Kidney (tissue), 14 donors: ENCODE data around the gene SEMA4C. TPM values are rescaled to one million over a fixed set of nuclear protein-coding genes. Genes with fewer than 3 reads are reported as not detected.
A peak's percentile ranks its signal among the peaks of the same experiment; 100 is the strongest.
"Not testable (repeated sequence)": the region's sequence is repeated elsewhere in the genome, so short reads cannot be mapped to it uniquely, and the experiment has no call there.

Experiments
- DNase-seq, 5 donors: peaks; one replicate each; pipeline ENCODE4 v3.0.0-alpha.2; 2013 to 2020
- FAIRE-seq: peaks from 2 replicates; lab custom pipeline; 2012; peaks lifted over from hg19 to GRCh38; lab: Jason Lieb, UNC
- H3K27ac ChIP-seq, 2 donors: one replicate each; pipeline ENCODE4 v1.7.0; 2013; ENCODE audit warnings: low read depth in 2 of 2, low read length in 2 of 2, inconsistent platforms in 1 of 2
- H3K27me3 ChIP-seq: one replicate; pipeline ENCODE4 v1.7.1; 2013; ENCODE audit warnings: low read length, inconsistent platforms; ENCODE audit not compliant: control insufficient read depth, insufficient read depth
- H3K36me3 ChIP-seq, 3 donors: one replicate each; pipeline versions ENCODE4 v1.7.0 to v1.7.1; 2013; ENCODE audit warnings: low read length in 3 of 3, control low read depth in 1 of 3, inconsistent platforms in 1 of 3; ENCODE audit not compliant: insufficient read depth in 3 of 3, control insufficient read depth in 2 of 3
- H3K4me1 ChIP-seq, 3 donors: one replicate each; pipeline versions ENCODE4 v1.7.0 to v1.7.1; 2013; ENCODE audit warnings: low read length in 3 of 3, inconsistent platforms in 1 of 3, low read depth in 1 of 3; ENCODE audit not compliant: control insufficient read depth in 2 of 3, insufficient read depth in 2 of 3
- H3K4me3 ChIP-seq, 3 donors: one replicate each; pipeline versions ENCODE4 v1.7.0 to v1.8.1; 2013; ENCODE audit warnings: low read length in 3 of 3, control low read depth in 1 of 3, inconsistent platforms in 1 of 3
- H3K9ac ChIP-seq, 3 donors: one replicate each; pipeline versions ENCODE4 v1.7.0 to v1.7.1; 2013; ENCODE audit warnings: low read length in 3 of 3, control low read depth in 1 of 3, inconsistent platforms in 1 of 3
- H3K9me3 ChIP-seq, 3 donors: one replicate each; pipeline versions ENCODE4 v1.7.0 to v1.7.1; 2013; ENCODE audit warnings: low read length in 3 of 3, control low read depth in 1 of 3, inconsistent platforms in 1 of 3; ENCODE audit not compliant: control insufficient read depth in 2 of 3, insufficient read depth in 1 of 3
- CTCF ChIP-seq: IDR thresholded peaks from 3 replicates; pipeline ENCODE4 v1.5.1; 2012; ENCODE audit warnings: mild to moderate bottlenecking, moderate library complexity, borderline replicate concordance; ENCODE audit not compliant: insufficient read depth; ENCODE audit errors: extremely low read depth
- intact Hi-C: fragments of 100-400 bp; cut with DNase I; formaldehyde crosslinking; loops from one replicate; pipeline ENCODE4 v1.11.1; 2022
- polyA plus RNA-seq: library from polyadenylated mRNA; stranded (reverse); fragments of 350-450 nt; fragmentation: Illumina TruSeq; extraction: RNeasy Lipid Tissue Mini Kit (QIAGEN cat#74804); gene quantifications from one replicate; pipeline ENCODE4 v1.2.3, GENCODE V29; 2014; ENCODE audit warnings: low read depth, low replicate concordance; ENCODE audit not compliant: insufficient read depth
- total RNA-seq: library from RNA; stranded (reverse); fragmentation: NEBNext Ultra II Directional; extraction: Animal tissue kit (Norgen Biotek cat#: 25700); gene quantifications from one replicate; pipeline ENCODE4 v1.2.1, GENCODE V29; 2021
- donor health status: control.
- donor health status: control.
- donor health status: control.
- donor health status: control.
- donor health status: control.
- donor health status: DM: yes; HTN: yes; CAD: no.
- donor health status: Normal renal cell carcinoma (clear cell type).

SEMA4C gene
- total and polyA plus RNA-seq, 2 donors from 2014 or later: 11.1 to 44.6 TPM

GRCh38 chr2:96865654-96866053 lies 4.2 kb downstream of the SEMA4C start:
- Histone ChIP-seq H3K4me3 (no peak overlapping the region), H3K9me3 (no peaks in the 10 kb centered on the region), H3K9ac (no peak overlapping the region), H3K27ac (no peak overlapping the region), H3K4me1 (peaks cover 0 to 14% (median 0%) of the 10 kb centered on the region in 3 donors), H3K36me3 (peaks cover 8 to 22% (median 18%) of the 10 kb centered on the region in 3 donors), H3K27me3 (no peaks in the 10 kb centered on the region)
- TF ChIP-seq CTCF: no peak
- intact Hi-C loops: no loop called here
- no peak for FAIRE-seq
- no peak for DNase-seq

GRCh38 chr2:96864343-96865091 lies 5.4 kb downstream of the SEMA4C start:
- no peak for TF ChIP-seq CTCF
- H3K9me3 ChIP-seq: no peaks in the 10 kb centered on the region
- intact Hi-C loops: loop anchor here (5.0 kb wide), 1 partner anchor 93 kb away; no protein-coding TSS in a partner anchor
- H3K4me3 ChIP-seq: no peak overlapping the region
- no peak for FAIRE-seq
- peaks cover 8 to 22% (median 18%) of the 10 kb centered on the region in 3 donors for H3K36me3 ChIP-seq
- peaks cover 0 to 19% (median 0%) of the 10 kb centered on the region in 3 donors for H3K4me1 ChIP-seq
- H3K27ac ChIP-seq: no peak overlapping the region
- H3K9ac ChIP-seq: no peak overlapping the region
- H3K27me3 ChIP-seq: no peaks in the 10 kb centered on the region
- peak in 1 of 5 donors; percentile 77 for DNase-seq

- Histone ChIP-seq H3K36me3 (peaks cover 8 to 22% (median 18%) of the 10 kb centered on the region in 3 donors), H3K4me3 (no peak overlapping the region), H3K9me3 (no peaks in the 10 kb centered on the region), H3K27me3 (no peaks in the 10 kb centered on the region), H3K27ac (no peak overlapping the region), H3K4me1 (peaks cover 0 to 25% (median 0%) of the 10 kb centered on the region in 3 donors), H3K9ac (no peak overlapping the region)
- DNase-seq (no peak), FAIRE-seq (no peak)
- intact Hi-C loops: loop anchor here (5.0 kb wide), 1 partner anchor 94 kb away; no protein-coding TSS in a partner anchor
- TF ChIP-seq CTCF: no peak
Measured at GRCh38 chr2:96863575-96864342, 6.1 kb downstream of the SEMA4C start.

DNA sequence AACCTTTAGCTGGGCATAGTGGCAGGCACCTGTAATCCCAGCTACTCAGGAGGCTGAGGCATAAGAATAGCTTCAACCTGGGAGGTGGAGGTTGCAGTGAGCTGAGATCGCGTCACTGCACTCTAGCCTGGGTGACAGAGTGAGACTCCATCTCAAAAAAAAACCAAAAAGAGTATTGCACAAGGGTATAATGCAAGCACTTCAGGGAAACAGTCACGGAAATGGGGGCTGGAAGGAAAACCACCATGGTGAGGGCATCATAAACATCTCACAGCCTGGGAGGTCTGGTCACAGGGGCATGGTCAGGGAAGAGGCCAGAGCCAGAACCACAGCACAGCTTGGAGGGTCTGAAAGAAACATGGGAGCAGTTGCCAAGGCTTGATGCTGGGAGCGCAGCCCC lies 6.8 kb downstream of the SEMA4C start:
- H3K9ac ChIP-seq, H3K27me3 ChIP-seq, H3K27ac ChIP-seq, DNase-seq, FAIRE-seq, H3K4me3 ChIP-seq, H3K9me3 ChIP-seq: not testable (repeated sequence)
- intact Hi-C loops: loop anchor here (5.0 kb wide), 1 partner anchor 94 kb away; no protein-coding TSS in a partner anchor
- H3K4me1 ChIP-seq: peaks cover 0 to 25% (median 0%) of the 10 kb centered on the region in 3 donors
- H3K36me3 ChIP-seq: peaks cover 8 to 22% (median 18%) of the 10 kb centered on the region in 3 donors
